Inferior parietal cortex (tissue), 1 donor: ENCODE results near the gene SLC5A7.

Experiments used
- DNase-seq: peaks from one replicate; pipeline ENCODE4 v3.0.0-alpha.2; 2016; ENCODE audit errors: extremely low spot score

The SLC5A7 gene

DNA sequence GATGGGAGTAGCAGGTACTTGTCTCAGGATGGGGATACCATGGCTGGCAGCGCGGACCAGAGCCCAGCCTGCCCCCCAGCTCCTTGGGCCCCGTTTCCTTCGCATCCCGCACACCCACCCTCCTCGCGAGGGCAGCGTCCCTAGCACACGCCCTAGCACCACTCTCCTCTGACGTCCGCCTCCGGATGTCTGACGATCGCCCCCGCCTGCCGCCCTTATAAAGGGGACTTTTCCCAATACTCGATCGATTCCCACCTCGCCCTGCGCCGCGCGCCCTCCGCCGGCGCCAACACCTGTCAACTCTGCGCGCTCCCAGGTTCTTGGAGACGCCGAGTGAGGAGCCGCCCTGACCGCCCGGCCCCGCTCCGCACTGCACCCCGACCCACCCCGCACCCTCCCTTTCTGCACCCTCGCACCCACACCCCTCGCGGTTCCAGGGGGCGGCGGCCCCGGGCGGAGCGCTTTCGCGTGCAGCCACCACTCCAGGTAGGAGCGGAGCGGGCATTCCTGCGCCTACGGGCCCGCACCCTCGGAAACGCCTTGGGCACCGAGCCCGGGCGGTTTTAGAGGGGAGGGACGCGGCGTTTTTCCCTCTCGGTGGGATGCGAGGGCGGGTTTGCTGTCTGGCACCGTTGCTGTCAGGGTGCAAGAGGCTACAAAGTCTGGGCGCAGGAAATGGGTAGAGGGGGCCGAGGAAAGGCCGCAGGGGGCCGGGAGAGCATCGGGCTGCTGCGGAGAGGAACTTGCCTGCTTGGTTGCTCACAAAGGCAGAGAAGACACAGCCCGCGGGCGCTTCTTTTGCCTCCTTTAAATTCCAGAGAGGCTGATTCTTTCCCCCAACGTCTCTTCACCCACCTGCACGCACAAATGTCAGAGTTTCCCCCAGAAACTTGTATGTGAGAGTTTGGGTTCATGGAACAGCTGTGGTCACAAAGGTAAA, at the start of gene SLC5A7:
Gene SLC5A7, plus strand, starts transcription at position 247 of the 940 bp plus-strand sequence. CDS start 1,632 bp downstream, outside the sequence.
- DNase-seq: no peak

DNA sequence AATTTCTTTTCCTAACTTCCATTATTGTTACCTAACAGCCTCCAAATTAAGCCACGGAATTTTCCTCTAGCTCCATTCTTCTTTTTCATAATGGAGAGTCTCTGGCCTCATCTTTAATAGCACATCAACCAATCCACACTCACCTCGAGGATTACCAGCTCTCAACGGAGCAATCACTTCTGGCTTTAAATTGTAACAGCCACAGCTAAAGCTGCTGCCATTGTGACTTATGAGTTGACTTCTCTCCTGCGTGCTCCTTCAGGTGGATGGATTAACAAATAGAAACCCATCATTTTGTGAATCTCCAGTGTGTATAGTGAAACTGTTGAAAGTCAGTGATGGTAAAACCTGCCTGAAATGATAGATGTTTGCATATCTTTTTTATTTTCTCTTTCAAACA, 24.9 kb upstream of the SLC5A7 start:
- no peak for DNase-seq

- no peak for DNase-seq
Measured at GRCh38 chr2:107964185-107964584, 22.1 kb upstream of the SLC5A7 start.

GRCh38 chr2:107984707-107985106, 1.6 kb upstream of the SLC5A7 start:
- DNase-seq: no peak

DNA sequence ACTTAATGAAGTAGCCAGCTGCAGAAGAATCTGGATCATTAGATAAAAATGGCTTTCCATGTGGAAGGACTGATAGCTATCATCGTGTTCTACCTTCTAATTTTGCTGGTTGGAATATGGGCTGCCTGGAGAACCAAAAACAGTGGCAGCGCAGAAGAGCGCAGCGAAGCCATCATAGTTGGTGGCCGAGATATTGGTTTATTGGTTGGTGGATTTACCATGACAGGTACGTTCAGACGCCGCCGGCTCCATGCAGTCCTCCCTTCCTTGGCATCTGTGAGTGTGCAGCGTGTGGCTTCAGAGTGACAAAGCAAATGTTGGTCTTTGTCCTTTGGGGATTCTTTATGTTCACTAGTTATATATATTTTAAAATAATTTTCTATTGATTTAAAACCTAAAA, 1.8 kb downstream of the SLC5A7 start:
- no peak for DNase-seq

- no peak for DNase-seq
Measured at GRCh38 chr2:107989445-107989844, 3.1 kb downstream of the SLC5A7 start.

DNA sequence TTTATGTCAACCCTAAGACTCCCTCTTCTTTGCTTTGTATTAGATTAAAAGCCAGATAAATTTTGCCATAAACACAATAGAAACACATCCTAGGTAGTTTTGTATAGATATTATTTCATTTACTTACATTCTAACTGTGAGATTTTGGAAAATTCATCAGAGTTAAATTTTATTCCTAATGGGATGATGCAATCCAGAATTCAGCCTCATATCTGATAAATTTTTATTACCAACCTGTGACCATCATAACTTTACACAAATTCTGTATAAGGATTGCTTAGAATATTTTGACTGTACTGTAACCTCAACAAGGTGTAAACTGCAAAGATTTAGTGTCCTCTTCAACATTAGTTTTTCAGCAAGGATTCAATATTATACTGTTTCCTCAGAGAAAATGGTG, 4.4 kb downstream of the SLC5A7 start:
- DNase-seq: no peak

DNA sequence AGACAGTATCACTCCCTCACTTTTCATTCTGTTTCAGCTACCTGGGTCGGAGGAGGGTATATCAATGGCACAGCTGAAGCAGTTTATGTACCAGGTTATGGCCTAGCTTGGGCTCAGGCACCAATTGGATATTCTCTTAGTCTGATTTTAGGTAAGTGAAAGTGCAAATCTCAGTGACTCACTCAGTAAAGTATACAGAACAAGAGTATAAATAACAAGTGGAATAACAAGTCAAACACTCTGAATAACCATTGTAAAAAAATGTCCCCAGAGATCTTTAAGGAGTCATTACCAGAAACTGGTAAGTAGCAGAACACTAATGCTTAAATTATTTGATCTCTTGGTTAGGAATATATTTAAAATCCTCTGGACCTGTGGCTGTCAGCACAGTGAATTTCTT, 5.7 kb downstream of the SLC5A7 start:
- no peak for DNase-seq

GRCh38 chr2:107999158-107999557, 12.8 kb downstream of the SLC5A7 start:
- DNase-seq: no peak

DNA sequence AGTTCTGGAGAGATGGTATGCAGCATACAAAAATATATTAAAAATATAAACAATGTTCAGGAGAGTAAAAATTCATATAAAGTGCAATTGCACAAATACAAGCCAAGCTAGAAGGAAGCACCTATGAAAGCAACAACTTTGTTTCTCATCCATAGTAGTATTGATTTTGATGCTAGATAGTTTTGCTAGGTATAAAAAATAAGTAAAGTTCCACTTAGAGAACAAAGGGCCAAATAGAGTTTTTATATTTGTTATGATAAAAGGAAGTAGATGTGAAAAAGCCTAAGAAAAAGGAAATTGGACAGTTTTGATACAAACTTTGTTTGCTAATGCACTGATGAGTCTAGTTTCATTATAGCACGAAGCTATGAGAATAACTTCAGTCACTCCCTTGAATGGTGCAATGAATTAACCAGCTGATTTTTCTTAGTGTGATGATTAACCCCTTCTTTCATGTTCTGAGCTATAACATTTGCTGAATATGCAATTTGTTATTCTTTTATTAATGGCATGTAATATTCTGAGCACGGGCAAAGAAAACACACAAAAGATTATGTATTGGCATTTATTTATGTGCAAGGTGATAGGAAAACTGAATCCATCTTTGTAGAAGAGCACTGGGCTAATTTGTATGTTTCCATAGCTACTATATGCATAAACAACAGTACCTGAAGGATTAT, 24.7 kb downstream of the SLC5A7 start:
- no peak for DNase-seq

DNA sequence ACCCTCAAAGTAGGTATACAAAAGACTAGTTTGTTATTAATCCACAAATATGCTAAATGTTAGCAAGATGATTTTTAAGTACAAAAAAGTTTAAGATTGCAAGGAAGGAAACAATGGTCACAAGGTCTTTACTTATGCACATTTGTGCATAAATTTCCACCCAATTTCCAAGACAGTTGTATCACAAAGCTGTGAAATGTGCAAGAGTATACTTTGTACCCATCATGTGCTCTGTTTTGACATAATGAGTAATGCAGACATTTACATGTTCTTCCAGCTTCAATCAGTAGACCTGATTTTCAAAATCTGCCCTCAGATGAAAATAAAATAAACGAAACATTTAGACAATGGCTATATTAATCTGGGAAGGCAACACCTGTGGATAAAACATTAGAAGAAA, 27.0 kb downstream of the SLC5A7 start:
- no peak for DNase-seq

- no peak for DNase-seq
Measured at GRCh38 chr2:108022628-108023027, 36.3 kb downstream of the SLC5A7 start.

DNA sequence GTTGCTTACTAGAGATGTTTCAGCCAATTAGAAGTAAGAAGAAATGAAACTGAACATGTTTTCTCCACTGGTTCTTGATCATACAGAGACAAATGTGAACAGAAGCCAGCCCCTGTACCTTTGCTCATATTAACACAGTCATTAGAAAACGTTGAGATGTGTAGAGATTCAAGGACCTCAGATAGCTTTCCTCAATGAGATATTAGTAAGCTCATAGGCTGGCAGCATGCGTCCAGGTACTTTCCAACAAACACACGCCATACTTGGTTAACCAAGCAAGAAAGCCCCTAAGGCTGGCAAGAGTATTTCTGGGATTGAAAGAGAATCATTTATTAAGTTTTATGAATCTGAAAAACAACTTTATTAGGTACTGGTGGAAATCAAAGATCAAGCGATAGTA, 37.5 kb downstream of the SLC5A7 start:
- no peak for DNase-seq

DNA sequence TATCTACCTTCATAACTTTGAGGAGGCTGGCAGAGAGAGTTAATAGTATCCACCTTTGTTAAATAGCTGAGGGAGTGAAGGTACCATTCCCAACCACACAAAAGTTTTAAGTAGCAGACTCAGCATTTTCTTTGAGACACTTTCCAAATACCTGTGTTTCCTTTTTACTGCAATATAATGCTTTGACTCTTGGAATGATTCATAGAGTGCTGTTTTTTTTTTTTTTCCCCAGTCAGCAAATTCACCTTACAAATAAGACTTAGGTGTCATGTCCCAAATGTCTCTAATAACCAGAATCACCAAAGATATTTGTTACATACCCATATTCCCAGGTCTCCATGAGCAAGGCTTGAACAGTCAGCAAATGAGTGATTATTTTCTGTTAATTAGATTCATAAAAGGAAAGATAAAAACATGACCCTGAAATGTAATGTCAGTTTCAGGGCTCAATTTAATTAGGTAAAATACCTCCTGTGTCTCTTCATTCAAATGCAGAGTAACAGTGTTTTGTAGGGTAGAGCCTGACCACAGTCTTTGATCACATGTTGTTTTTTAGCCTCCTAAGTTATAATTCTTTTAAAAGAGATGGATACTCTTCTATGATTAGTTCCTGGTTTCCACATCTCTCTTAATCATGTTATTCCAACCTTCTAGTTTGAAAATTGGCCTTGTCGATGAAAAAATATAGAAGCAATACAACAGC, 39.9 kb downstream of the SLC5A7 start:
- DNase-seq: no peak

GRCh38 chr2:108029496-108029895, 43.2 kb downstream of the SLC5A7 start:
- DNase-seq: no peak

- DNase-seq: no peak
Measured at GRCh38 chr2:108029912-108030311, 43.6 kb downstream of the SLC5A7 start.

GRCh38 chr2:108031471-108031941, 45.2 kb downstream of the SLC5A7 start:
- DNase-seq: no peak

- DNase-seq: no peak
Measured at GRCh38 chr2:108034843-108035242, 48.5 kb downstream of the SLC5A7 start.

- no peak for DNase-seq
Measured at GRCh38 chr2:108048752-108049151, 62.4 kb downstream of the SLC5A7 start.

GRCh38 chr2:108058576-108059137, 72.3 kb downstream of the SLC5A7 start:
- no peak for DNase-seq

DNA sequence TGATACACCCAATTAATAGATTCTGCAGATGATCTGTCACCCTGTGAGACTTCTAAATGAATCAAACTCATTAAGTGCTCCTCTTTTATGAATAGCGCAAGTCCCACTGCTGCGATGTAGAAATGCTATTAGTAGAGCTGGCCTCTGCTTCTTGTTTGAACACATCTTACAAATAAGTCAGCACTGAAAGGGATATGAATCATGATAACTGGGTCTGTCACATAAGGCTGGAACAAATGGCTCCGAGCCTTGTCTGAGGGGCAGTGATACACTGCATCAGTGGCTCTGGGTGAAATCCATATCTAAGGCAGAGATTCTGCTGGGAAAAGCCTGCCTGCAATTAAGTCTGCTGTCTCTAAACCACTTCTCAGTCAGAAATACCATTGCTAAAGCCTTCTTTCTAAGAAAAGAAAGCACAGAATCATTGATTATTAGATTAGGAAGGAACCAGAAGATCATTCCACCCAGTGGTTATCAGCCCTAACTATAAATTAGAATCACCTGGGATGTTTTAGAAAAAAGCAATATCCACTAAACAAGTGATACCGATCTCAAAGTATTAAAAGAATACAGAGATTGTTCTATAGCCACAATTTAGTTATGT, 75.2 kb downstream of the SLC5A7 start:
- no peak for DNase-seq
